H1 (cell line): ENCODE measurements around the gene SLC1A1.

ENCODE experiments used
- HDAC2 ChIP-seq, 2 experiments: fragments of 300-600 bp in 1 of 2; sonication (generic) in 1 of 2; IDR thresholded peaks; 2 replicates each; pipeline ENCODE4 v1.6.1; 2011 to 2012; ENCODE audit warnings: low read depth in 2 of 2, low read length in 2 of 2, mild to moderate bottlenecking in 2 of 2, moderate library complexity in 2 of 2, borderline replicate concordance in 1 of 2, inconsistent platforms in 1 of 2
- JUND ChIP-seq: IDR thresholded peaks from 2 replicates; pipeline ENCODE4 v1.6.1; 2011; ENCODE audit warnings: mild to moderate bottlenecking, improper control_type of control experiment, low read length
- PHF8 ChIP-seq: fragments of 200-600 bp; sonication (generic); conservative IDR thresholded peaks from 2 replicates; pipeline ENCODE4 v1.7.1; 2012; ENCODE audit warnings: low read depth, mild to moderate bottlenecking, inconsistent platforms, low read length, moderate library complexity
- POLR2A ChIP-seq, 2 experiments: IDR thresholded peaks; 1 replicate in 1 of 2; 2 replicates in 1 of 2; pipeline ENCODE4 v1.6.1; 2011; ENCODE audit warnings: low read depth in 2 of 2, low read length in 2 of 2, mild to moderate bottlenecking in 2 of 2; ENCODE audit errors: control extremely low read depth in 1 of 2
- RAD21 ChIP-seq, 2 experiments: IDR thresholded peaks in 1 of 2; conservative IDR thresholded peaks in 1 of 2; 2 replicates each; pipeline ENCODE4 v1.6.1; 2011; ENCODE audit warnings: low read depth in 2 of 2, low read length in 2 of 2, improper control_type of control experiment in 1 of 2, inconsistent platforms in 1 of 2, mild to moderate bottlenecking in 1 of 2, moderate library complexity in 1 of 2
- TF ChIP-seq, protein P1 (sequence below), 3 experiments: IDR thresholded peaks; 1 replicate in 2 of 3; 2 replicates in 1 of 3; pipeline versions ENCODE4 v1.5.1 to v1.6.1; 2011; ENCODE audit warnings: low read length in 3 of 3, mild to moderate bottlenecking in 3 of 3, inconsistent platforms in 2 of 3, low read depth in 1 of 3, moderate library complexity in 1 of 3; ENCODE audit not compliant: insufficient read depth in 1 of 3; ENCODE audit errors: control extremely low read depth in 1 of 3

DNA sequence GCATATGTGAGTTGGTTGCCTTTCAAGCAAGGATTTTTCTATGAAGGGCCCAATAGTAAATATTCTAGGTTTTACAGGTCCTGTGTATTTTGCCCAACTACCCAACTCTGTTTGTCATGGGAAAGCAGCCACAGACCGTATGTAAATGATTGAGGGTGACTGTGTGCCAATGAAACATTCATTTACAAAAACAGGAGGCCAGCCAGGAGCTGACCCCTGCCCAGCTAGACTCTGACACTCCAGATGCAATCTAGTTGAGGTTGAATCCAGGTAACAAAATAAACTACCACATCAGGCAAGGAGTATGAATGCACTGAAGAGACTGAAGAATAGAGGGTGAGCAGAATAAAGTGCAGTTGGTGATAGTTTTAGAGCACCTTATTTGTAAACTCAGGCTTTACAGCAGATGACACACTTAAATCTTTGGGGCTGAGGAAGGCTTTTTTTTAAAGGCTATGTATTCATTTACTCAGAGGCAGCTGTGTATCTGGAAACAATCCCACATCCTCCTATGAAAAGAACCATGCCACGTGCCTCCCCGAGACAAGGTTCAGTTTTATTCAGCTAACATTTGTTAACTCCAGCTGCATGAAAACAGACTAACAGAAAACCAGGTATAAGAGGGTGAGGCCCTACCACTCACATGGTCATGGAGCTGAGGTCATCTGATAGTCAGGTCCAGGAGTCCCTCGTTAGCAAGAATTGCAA is 60.7 kb downstream of the SLC1A1 start:
- no peak for TF ChIP-seq RAD21 (IDR thresholded peaks at IDR 0.05 in 1 of 2, conservative IDR thresholded peaks at IDR 0.05 in 1 of 2; ENCODE audit: low read depth in 2 of 2, low read length in 2 of 2)
- no peak for TF ChIP-seq JUND
- TF ChIP-seq, protein P1, sequence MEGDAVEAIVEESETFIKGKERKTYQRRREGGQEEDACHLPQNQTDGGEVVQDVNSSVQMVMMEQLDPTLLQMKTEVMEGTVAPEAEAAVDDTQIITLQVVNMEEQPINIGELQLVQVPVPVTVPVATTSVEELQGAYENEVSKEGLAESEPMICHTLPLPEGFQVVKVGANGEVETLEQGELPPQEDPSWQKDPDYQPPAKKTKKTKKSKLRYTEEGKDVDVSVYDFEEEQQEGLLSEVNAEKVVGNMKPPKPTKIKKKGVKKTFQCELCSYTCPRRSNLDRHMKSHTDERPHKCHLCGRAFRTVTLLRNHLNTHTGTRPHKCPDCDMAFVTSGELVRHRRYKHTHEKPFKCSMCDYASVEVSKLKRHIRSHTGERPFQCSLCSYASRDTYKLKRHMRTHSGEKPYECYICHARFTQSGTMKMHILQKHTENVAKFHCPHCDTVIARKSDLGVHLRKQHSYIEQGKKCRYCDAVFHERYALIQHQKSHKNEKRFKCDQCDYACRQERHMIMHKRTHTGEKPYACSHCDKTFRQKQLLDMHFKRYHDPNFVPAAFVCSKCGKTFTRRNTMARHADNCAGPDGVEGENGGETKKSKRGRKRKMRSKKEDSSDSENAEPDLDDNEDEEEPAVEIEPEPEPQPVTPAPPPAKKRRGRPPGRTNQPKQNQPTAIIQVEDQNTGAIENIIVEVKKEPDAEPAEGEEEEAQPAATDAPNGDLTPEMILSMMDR (IDR thresholded peaks at IDR 0.05; ENCODE audit: control extremely low read depth in 1 of 3, insufficient read depth in 1 of 3, low read depth in 1 of 3, low read length in 3 of 3), result no peak
- no peak for TF ChIP-seq PHF8
- no peak for TF ChIP-seq HDAC2 (IDR thresholded peaks at IDR 0.05; ENCODE audit: borderline replicate concordance in 1 of 2, low read depth in 2 of 2, low read length in 2 of 2)
- no peak for TF ChIP-seq POLR2A (IDR thresholded peaks at IDR 0.05; ENCODE audit: control extremely low read depth in 1 of 2, low read depth in 2 of 2, low read length in 2 of 2)
